HG03342 (cell line): ENCODE results near the gene MS4A6A.
"Not testable (repeated sequence)": the region's sequence is repeated elsewhere in the genome, so short reads cannot be mapped to it uniquely, and the experiment has no call there.

Experiments used
- ATAC-seq: cut with Tn5 transposase; IDR thresholded peaks from one replicate; pipeline ENCODE4 v1.9.1; 2021; ENCODE audit warnings: mild to moderate bottlenecking, moderate library complexity; ENCODE audit not compliant: unreplicated experiment

MS4A6A gene

GRCh38 chr11:60184824-60185511, 2.1 kb upstream of the MS4A6A start:
- peak; percentile 83 for ATAC-seq

- ATAC-seq, result no peak
These were observed 815 bp upstream of the MS4A6A start for GRCh38 chr11:60183591-60184205.

- no peak for ATAC-seq
These were observed 7.0 kb downstream of the MS4A6A start for GRCh38 chr11:60175860-60176275.

GRCh38 chr11:60172011-60172410, 10.9 kb downstream of the MS4A6A start:
- no peak for ATAC-seq

GRCh38 chr11:60170566-60170965, 12.3 kb downstream of the MS4A6A start:
- no peak for ATAC-seq

- ATAC-seq, result no peak
These were observed 13.5 kb downstream of the MS4A6A start for GRCh38 chr11:60169264-60169915.

GRCh38 chr11:60168306-60168705, 14.6 kb downstream of the MS4A6A start:
- ATAC-seq, result no peak

GRCh38 chr11:60165951-60166350, 16.9 kb downstream of the MS4A6A start:
- no peak for ATAC-seq

GRCh38 chr11:60165538-60165937, 17.3 kb downstream of the MS4A6A start:
- no peak for ATAC-seq

GRCh38 chr11:60164550-60165075, 18.3 kb downstream of the MS4A6A start:
- no peak for ATAC-seq

- ATAC-seq, result no peak
These were observed 21.1 kb downstream of the MS4A6A start for GRCh38 chr11:60161766-60162165.

- ATAC-seq, result no peak
These were observed 21.8 kb downstream of the MS4A6A start for GRCh38 chr11:60161107-60161506.

- ATAC-seq, result no peak
These were observed 23.0 kb downstream of the MS4A6A start for GRCh38 chr11:60159868-60160267.

GRCh38 chr11:60159284-60159683, 23.6 kb downstream of the MS4A6A start:
- ATAC-seq, result no peak

GRCh38 chr11:60158636-60159035, 24.2 kb downstream of the MS4A6A start:
- ATAC-seq, result no peak

- no peak for ATAC-seq
These were observed 27.0 kb downstream of the MS4A6A start for GRCh38 chr11:60155931-60156330.

- ATAC-seq, result not testable (repeated sequence)
These were observed 30.2 kb downstream of the MS4A6A start for GRCh38 chr11:60152727-60153126.

- no peak for ATAC-seq
These were observed 32.6 kb downstream of the MS4A6A start for GRCh38 chr11:60150279-60150678.

- no peak for ATAC-seq
These were observed 37.2 kb downstream of the MS4A6A start for GRCh38 chr11:60145677-60146076.

GRCh38 chr11:60143768-60144167, 39.1 kb downstream of the MS4A6A start:
- ATAC-seq, result no peak

- ATAC-seq, result no peak
These were observed 49.0 kb downstream of the MS4A6A start for GRCh38 chr11:60133917-60134316.

- no peak for ATAC-seq
These were observed 51.0 kb downstream of the MS4A6A start for GRCh38 chr11:60131912-60132311.
